Muscle layer of duodenum (tissue), 2 donors: ENCODE results near the gene RHD.
"Not testable (repeated sequence)": the region's sequence is repeated elsewhere in the genome, so short reads cannot be mapped to it uniquely, and the experiment has no call there.

ENCODE experiments used
- H3K27ac ChIP-seq: one replicate; pipeline ENCODE4 v1.7.0; 2013; ENCODE audit warnings: mild to moderate bottlenecking, low read length
- H3K27me3 ChIP-seq: one replicate; pipeline ENCODE4 v1.7.0; 2013; ENCODE audit warnings: low read depth, mild to moderate bottlenecking, control low read depth, low read length
- H3K36me3 ChIP-seq, 2 donors: one replicate each; pipeline ENCODE4 v1.7.0; 2013; ENCODE audit warnings: low read length in 2 of 2, control low read depth in 1 of 2, mild to moderate bottlenecking in 1 of 2; ENCODE audit not compliant: insufficient read depth in 2 of 2, control insufficient read depth in 1 of 2
- H3K4me1 ChIP-seq, 2 donors: one replicate each; pipeline ENCODE4 v1.7.0; 2013; ENCODE audit warnings: low read length in 2 of 2, mild to moderate bottlenecking in 2 of 2, control low read depth in 1 of 2, moderate library complexity in 1 of 2; ENCODE audit not compliant: insufficient read depth in 2 of 2, control insufficient read depth in 1 of 2
- H3K4me3 ChIP-seq, 2 donors: one replicate each; pipeline ENCODE4 v1.7.0; 2013; ENCODE audit warnings: low read length in 2 of 2, low read depth in 1 of 2, mild to moderate bottlenecking in 1 of 2
- H3K9me3 ChIP-seq, 2 donors: one replicate each; pipeline ENCODE4 v1.7.0; 2013; ENCODE audit warnings: low read length in 2 of 2, control low read depth in 1 of 2, mild to moderate bottlenecking in 1 of 2; ENCODE audit not compliant: control insufficient read depth in 1 of 2
- donor health status: healthy.

The RHD gene

GRCh38 chr1:25245393-25245792 lies 26.9 kb upstream of the RHD start:
- peak overlapping the region; percentile 99 for H3K27ac ChIP-seq
- H3K4me3 ChIP-seq, result peak overlapping the region; percentile 98 to 100
- no peaks in the 10 kb centered on the region for H3K27me3 ChIP-seq
- H3K36me3 ChIP-seq, result peaks cover 24 to 43% of the 10 kb centered on the region in 2 donors
- no peaks in the 10 kb centered on the region for H3K9me3 ChIP-seq
- H3K4me1 ChIP-seq, result peaks cover 18 to 40% of the 10 kb centered on the region in 2 donors

- Histone ChIP-seq H3K36me3 (peaks cover 24 to 43% of the 10 kb centered on the region in 2 donors), H3K4me1 (peaks cover 14 to 34% of the 10 kb centered on the region in 2 donors), H3K27ac (peak overlapping the region; percentile 99), H3K4me3 (peak overlapping the region; percentile 98 to 100), H3K27me3 (no peaks in the 10 kb centered on the region), H3K9me3 (no peaks in the 10 kb centered on the region)
These were observed 26.3 kb upstream of the RHD start for GRCh38 chr1:25245809-25246599.

- Histone ChIP-seq H3K27ac (peak overlapping the region; percentile 99), H3K27me3 (no peaks in the 10 kb centered on the region), H3K9me3 (no peaks in the 10 kb centered on the region), H3K36me3 (peaks cover 24 to 38% of the 10 kb centered on the region in 2 donors), H3K4me3 (peak overlapping the region; percentile 98 to 100), H3K4me1 (peaks cover 14 to 30% of the 10 kb centered on the region in 2 donors)
These were observed 25.7 kb upstream of the RHD start for GRCh38 chr1:25246600-25247023.

GRCh38 chr1:25247024-25247828 lies 25.1 kb upstream of the RHD start, which contains the start of gene RSRP1:
Gene RSRP1 (minus strand): TSS chr1:25247454. CDS start chr1:25246963, 491 bp downstream.
- Histone ChIP-seq H3K27me3 (no peaks in the 10 kb centered on the region), H3K27ac (peak within 1 kb of the TSS; percentile 99), H3K36me3 (peaks cover 24 to 32% of the 10 kb centered on the region in 2 donors), H3K4me1 (peaks cover 14 to 27% of the 10 kb centered on the region in 2 donors), H3K4me3 (peak within 1 kb of the TSS; percentile 98 to 100), H3K9me3 (no peaks in the 10 kb centered on the region)

GRCh38 chr1:25247829-25248754 lies 24.2 kb upstream of the RHD start:
- Histone ChIP-seq H3K4me1 (peaks cover 14 to 25% of the 10 kb centered on the region in 2 donors), H3K36me3 (peaks cover 15 to 24% of the 10 kb centered on the region in 2 donors), H3K27ac (peak overlapping the region; percentile 99), H3K4me3 (peak overlapping the region; percentile 98 to 100), H3K9me3 (no peaks in the 10 kb centered on the region), H3K27me3 (no peaks in the 10 kb centered on the region)

- Histone ChIP-seq H3K36me3 (no peaks in the 10 kb centered on the region), H3K4me1 (no peaks in the 10 kb centered on the region), H3K27ac (no peak overlapping the region), H3K4me3 (no peak overlapping the region), H3K9me3 (no peaks in the 10 kb centered on the region), H3K27me3 (no peaks in the 10 kb centered on the region)
These were observed 18.4 kb upstream of the RHD start for GRCh38 chr1:25253911-25254310.

GRCh38 chr1:25255706-25256577 lies 16.4 kb upstream of the RHD start:
- no peaks in the 10 kb centered on the region for H3K36me3 ChIP-seq
- no peaks in the 10 kb centered on the region for H3K4me1 ChIP-seq
- no peak overlapping the region for H3K4me3 ChIP-seq
- no peaks in the 10 kb centered on the region for H3K9me3 ChIP-seq
- no peaks in the 10 kb centered on the region for H3K27me3 ChIP-seq
- H3K27ac ChIP-seq, result no peak overlapping the region

- Histone ChIP-seq H3K9me3 (no peaks in the 10 kb centered on the region), H3K27ac (no peak overlapping the region), H3K4me3 (no peak overlapping the region), H3K36me3 (no peaks in the 10 kb centered on the region), H3K27me3 (no peaks in the 10 kb centered on the region), H3K4me1 (no peaks in the 10 kb centered on the region)
These were observed 15.7 kb upstream of the RHD start for GRCh38 chr1:25256578-25256965.

- H3K4me3 ChIP-seq, result no peak overlapping the region
- H3K9me3 ChIP-seq, result no peaks in the 10 kb centered on the region
- no peaks in the 10 kb centered on the region for H3K36me3 ChIP-seq
- no peak overlapping the region for H3K27ac ChIP-seq
- H3K27me3 ChIP-seq, result no peaks in the 10 kb centered on the region
- H3K4me1 ChIP-seq, result no peaks in the 10 kb centered on the region
These were observed 15.1 kb upstream of the RHD start for GRCh38 chr1:25257196-25257595.

GRCh38 chr1:25259813-25260212 lies 12.5 kb upstream of the RHD start:
- not testable (repeated sequence) for H3K27ac ChIP-seq

More at GRCh38 chr1:25259813-25260212, 12.5 kb upstream of the RHD start:
- H3K9me3 ChIP-seq, H3K4me3 ChIP-seq, H3K36me3 ChIP-seq, H3K4me1 ChIP-seq, H3K27me3 ChIP-seq: not testable (repeated sequence)
